NCI-H1930 (cell line): ENCODE data around the gene MFSD8.
"Not testable (repeated sequence)": the region's sequence is repeated elsewhere in the genome, so short reads cannot be mapped to it uniquely, and the experiment has no call there.

ENCODE experiments used
- DNase-seq, 2 experiments: peaks; one replicate each; lab custom pipeline; 2025; lab: John Stamatoyannopoulos, UW

MFSD8 gene

GRCh38 chr4:127965062-127965802, at the start of gene MFSD8, which contains the start of gene ABHD18:
MFSD8 (minus strand) TSS chr4:127965173; CDS start chr4:127965133, 40 bp downstream.
ABHD18 (plus strand) TSS chr4:127965406; CDS start chr4:127982956, 17,550 bp downstream.
- peak; percentile 96 to 97 for DNase-seq

- DNase-seq = no peak
Measured at GRCh38 chr4:128009428-128009827, 44.5 kb upstream of the MFSD8 start.

DNA sequence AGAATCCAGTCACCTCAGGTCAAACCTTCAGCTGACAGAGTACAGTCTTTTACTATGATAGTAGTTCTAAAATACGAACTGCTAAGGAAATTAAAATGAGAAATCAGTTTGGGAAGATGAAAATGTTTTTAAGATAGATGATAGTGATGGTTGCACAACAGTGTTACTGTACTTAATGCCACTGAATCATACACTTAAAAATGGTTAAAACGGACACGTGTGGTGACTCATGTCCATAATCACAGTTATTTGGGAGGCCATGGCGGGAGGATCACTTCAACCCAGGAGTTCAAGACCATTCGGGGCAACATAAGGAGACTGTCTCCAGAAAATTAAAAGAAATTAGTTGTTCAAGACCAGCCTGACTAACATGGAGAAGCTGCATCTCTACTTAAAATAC, 41.6 kb upstream of the MFSD8 start:
- no peak for DNase-seq

GRCh38 chr4:127997534-127998388, 32.8 kb upstream of the MFSD8 start:
- no peak for DNase-seq

DNA sequence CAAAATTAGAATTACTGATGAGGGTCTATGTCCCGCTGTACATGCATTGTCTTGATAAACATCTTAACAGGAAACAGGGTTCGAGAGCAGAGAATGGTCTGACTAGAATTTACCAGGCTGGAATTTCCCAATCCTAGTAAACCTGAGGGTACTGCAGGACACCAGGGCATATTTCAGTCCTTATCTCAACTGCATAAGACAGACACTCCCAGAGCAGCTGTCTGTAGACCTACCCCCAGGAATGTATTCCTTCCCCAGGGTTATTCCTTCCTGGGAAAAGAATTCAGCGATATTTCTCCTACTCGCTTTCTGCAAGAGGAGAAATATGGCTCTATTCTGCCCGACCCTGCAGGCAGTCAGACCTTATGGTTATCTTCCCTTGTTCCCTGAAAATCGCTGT, 31.5 kb upstream of the MFSD8 start:
- DNase-seq = not testable (repeated sequence)

DNA sequence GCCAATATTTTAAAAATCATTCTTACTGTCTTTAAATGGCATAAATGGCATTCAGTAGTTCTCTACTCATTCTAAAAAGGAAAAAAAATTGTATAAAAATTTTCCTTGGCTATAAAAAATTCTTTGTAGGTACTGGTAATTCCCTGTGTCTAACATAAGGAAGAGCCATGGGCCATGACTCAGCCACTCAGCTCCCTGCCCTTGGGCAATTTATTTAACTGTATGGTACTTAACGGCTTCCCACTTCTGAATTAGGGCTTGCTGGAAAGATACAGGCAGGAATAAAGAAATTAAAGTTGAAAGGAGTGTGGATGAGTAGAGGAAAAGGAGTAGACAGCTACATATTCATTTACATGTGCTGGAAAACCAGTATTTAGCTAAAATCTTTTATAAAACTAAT, 30.8 kb upstream of the MFSD8 start:
- DNase-seq = no peak

GRCh38 chr4:127993151-127993550, 28.2 kb upstream of the MFSD8 start:
- DNase-seq = no peak

GRCh38 chr4:127988638-127989037, 23.7 kb upstream of the MFSD8 start:
- no peak for DNase-seq

- no peak for DNase-seq
Measured at GRCh38 chr4:127985989-127986388, 21.0 kb upstream of the MFSD8 start.

- no peak for DNase-seq
Measured at GRCh38 chr4:127982445-127982844, 17.5 kb upstream of the MFSD8 start.

GRCh38 chr4:127978930-127979329, 14.0 kb upstream of the MFSD8 start:
- no peak for DNase-seq

GRCh38 chr4:127975121-127975770, 10.3 kb upstream of the MFSD8 start:
- no peak for DNase-seq

GRCh38 chr4:127970925-127971324, 6.0 kb upstream of the MFSD8 start:
- not testable (repeated sequence) for DNase-seq

DNA sequence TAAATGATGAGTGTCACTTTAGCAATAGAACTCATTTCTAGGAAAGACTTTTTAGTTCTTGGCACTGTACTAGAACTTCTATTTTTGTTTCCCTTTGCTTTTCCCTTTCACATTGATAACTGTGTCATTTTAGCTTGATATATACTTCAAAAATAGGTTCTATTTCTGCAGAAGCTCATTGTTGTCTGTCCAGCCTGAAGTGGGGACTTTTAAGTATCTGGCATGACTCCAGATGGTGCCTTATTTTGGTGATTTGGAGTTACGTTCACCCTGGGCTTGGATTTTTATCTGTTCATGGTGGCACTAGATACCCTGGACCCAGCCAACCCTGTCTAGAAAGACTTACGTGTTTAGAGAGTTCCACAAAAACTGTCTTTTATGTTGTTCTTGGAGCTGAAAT, 3.6 kb upstream of the MFSD8 start:
- DNase-seq = no peak

- no peak for DNase-seq
Measured at GRCh38 chr4:127967141-127967775, 2.3 kb upstream of the MFSD8 start.

- DNase-seq = peak; percentile 23 to 45
Measured at GRCh38 chr4:127965803-127966175, 816 bp upstream of the MFSD8 start.

DNA sequence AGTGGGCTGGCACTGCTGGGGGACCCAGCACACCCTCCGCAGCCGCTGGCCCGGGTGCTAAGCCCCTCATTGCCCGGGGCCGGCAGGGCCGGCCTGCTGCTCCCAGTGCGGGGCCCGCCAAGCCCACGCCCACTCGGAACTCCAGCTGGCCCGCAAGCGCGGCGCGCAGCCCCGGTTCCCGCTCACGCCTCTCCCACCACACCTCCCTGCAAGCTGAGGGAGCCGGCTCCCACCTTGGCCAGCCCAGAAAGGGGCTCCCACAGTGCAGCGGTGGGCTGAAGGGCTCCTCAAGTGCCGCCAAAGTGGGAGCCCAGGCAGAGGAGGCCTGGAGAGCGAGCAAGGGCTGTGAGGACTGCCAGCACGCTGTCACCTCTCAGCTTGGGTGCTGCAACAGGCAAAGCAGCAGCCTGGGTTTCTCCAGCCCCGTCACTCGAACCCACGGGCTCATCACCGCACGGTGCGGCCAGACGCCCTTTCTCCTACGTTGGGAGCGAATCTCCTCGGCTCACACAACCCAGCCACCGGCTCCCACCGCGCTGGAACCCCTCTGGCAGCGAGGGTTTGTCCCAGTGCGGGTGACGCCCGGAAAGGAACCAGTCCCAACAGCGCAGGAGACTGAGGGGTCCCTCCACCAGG, 429 bp downstream of the MFSD8 start:
- not testable (repeated sequence) for DNase-seq

DNA sequence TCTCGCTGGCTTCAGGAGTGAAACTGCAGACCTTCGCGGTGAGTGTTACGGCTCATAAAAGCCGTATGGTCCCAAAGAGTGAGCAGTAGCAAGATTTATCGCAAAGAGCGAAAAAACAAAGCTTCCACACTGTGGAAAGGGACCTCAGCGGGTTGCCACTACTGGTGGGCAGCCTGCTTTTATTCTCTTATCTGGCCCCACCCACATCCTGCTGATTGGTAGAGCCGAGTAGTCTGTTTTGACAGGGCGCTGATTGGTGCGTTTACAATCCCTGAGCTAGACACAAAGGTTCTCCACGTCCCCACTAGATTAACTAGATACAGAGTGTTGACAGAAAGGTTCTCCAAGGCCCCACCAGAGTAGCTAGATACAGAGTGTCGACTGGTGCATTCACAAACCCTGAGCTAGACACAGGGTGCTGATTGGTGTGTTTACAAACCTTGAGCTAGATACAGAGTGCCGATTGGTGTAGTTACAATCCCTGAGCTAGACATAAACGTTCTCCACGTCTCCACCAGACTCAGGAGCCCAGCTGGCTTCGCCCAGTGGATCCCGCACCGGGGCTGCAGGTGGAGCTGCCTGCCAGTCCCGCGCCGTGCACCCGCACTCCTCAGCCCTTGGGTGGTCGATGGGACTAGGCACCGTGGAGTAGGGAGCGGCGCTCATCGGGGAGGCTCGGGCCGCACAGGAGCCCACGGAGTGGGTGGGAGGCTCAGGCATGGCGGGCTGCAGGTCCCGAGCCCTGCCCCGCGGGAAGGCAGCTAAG, 1.2 kb downstream of the MFSD8 start:
- not testable (repeated sequence) for DNase-seq

DNA sequence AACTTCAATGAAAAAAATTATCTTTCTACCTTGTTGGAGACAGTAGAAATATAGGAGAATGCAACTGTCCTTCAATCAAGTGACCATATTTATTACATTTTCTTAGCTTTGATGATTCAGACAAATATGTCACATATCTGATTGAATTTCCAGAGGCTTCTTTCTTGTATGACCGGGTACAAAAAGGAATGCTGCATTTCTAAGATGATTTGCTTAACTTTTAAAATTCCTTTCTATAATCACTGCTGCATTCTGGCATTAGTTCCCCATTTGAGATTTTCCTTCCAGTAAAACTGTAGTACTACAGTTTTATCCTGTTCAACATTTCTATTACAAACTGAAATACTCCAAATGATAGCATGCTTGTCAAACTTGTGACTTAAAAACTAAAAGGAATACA, 5.2 kb downstream of the MFSD8 start:
- no peak for DNase-seq

GRCh38 chr4:127957105-127957504, 7.9 kb downstream of the MFSD8 start:
- DNase-seq = no peak

- no peak for DNase-seq
Measured at GRCh38 chr4:127936974-127937373, 28.0 kb downstream of the MFSD8 start.
